NCI-H2196 treated with DMSO at 0.1 percent for 48 hours (cell line): ENCODE results near the gene LRRC26.
"Not testable (repeated sequence)": the region's sequence is repeated elsewhere in the genome, so short reads cannot be mapped to it uniquely, and the experiment has no call there.

Source experiments
- DNase-seq: peaks from one replicate; lab custom pipeline; 2025; ENCODE audit not compliant: unreplicated experiment; lab: John Stamatoyannopoulos, UW

LRRC26 gene

GRCh38 chr9:137121927-137122795, 47.7 kb downstream of the LRRC26 start:
- not testable (repeated sequence) for DNase-seq
